ENCODE measurements around the gene TPD52L2. TPM values are rescaled to one million over a fixed set of nuclear protein-coding genes. Genes with fewer than 3 reads are reported as not detected.
"Not testable (repeated sequence)": the region's sequence is repeated elsewhere in the genome, so short reads cannot be mapped to it uniquely, and the experiment has no call there.

The TPD52L2 gene
- total RNA-seq, 1 donor from 2014 or later: 85.5 TPM

DNA sequence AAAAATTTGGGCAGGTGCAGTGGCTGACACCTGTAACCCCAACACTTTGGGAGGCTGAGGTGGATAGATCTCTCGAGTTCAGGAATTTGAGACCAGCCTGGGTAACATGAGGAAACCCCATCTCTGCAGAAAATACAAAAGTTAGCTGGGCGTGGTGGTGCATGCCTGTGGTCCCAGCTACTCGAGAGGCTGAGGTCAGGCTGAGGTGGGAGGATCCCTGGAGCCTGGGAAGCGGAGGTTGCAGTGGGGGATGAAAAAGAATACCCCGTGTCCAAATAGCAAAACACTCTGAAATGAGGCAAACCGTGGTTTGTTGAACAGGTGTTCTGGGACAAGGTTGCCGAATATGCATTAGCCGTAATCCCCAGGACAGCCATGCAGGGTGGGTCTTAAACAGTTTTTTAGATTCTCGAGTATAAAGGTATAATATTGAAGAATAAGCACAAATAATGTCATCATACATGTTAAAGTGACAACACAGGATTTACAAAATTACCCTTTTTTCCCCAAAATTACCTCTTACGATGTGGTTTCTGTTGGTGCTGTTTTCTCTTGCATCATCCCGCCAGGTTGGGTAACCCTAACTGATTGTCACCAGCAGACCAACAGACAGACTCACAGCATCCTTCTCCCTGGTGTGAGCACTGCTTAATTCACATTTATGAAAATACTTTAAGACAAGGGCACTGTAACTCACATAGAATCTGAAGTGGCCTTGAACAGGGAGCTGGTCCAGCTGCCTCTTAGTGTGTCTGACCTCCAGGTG lies 38.9 kb downstream of the TPD52L2 start:
- DNase-seq (ENCODE audit: low spot score): no peak
- H3K27ac Mint-ChIP-seq (ENCODE audit: unreplicated experiment): no peak overlapping the region
- H3K27me3 Mint-ChIP-seq (ENCODE audit: unreplicated experiment): peaks cover 3% of the 10 kb centered on the region
- H3K36me3 Mint-ChIP-seq (ENCODE audit: low read depth, unreplicated experiment): peaks cover 5% of the 10 kb centered on the region
- TF ChIP-seq, protein P1, sequence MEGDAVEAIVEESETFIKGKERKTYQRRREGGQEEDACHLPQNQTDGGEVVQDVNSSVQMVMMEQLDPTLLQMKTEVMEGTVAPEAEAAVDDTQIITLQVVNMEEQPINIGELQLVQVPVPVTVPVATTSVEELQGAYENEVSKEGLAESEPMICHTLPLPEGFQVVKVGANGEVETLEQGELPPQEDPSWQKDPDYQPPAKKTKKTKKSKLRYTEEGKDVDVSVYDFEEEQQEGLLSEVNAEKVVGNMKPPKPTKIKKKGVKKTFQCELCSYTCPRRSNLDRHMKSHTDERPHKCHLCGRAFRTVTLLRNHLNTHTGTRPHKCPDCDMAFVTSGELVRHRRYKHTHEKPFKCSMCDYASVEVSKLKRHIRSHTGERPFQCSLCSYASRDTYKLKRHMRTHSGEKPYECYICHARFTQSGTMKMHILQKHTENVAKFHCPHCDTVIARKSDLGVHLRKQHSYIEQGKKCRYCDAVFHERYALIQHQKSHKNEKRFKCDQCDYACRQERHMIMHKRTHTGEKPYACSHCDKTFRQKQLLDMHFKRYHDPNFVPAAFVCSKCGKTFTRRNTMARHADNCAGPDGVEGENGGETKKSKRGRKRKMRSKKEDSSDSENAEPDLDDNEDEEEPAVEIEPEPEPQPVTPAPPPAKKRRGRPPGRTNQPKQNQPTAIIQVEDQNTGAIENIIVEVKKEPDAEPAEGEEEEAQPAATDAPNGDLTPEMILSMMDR (IDR thresholded peaks at IDR 0.05; ENCODE audit: unreplicated experiment): no peak
- H3K4me3 Mint-ChIP-seq (ENCODE audit: unreplicated experiment): no peak overlapping the region
- H3K9me3 Mint-ChIP-seq (ENCODE audit: unreplicated experiment): no peaks in the 10 kb centered on the region
- H3K4me1 Mint-ChIP-seq (ENCODE audit: unreplicated experiment): peaks cover 2% of the 10 kb centered on the region

DNA sequence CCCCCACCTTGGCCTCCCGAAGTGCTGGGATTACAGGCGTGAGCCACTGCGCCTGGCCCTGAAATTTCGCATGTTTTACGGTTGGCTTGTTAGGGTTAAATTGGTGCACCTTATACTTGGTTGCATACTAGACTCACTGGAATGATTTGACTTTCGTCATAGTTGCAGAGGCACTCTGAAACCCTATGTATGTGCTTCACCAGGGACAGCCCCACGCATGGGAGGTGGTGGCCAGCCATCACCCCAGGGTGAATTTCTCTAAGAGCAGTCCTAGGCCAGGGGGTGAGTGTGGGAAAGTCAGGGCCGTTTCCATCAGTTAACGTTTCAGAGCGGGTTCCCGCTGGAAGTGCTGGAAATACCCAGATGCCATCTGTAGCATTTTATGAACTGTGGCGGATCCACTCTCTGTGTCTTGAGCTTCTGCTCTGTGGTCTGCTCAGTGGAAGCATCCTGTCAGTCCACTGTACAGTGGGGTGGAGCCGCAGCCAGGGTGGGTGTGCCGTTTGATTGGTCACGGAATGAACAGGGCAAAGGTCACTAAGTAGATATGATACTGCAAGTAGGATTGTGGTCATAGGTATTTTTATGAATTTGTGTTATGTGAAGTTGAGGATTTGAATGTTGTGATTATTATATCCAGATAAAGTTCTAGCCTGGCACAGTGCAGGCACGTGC lies 43.1 kb downstream of the TPD52L2 start:
- DNase-seq (ENCODE audit: low spot score): no peak
- H3K9me3 Mint-ChIP-seq (ENCODE audit: unreplicated experiment): no peaks in the 10 kb centered on the region
- H3K4me3 Mint-ChIP-seq (ENCODE audit: unreplicated experiment): peak overlapping the region; percentile 51
- TF ChIP-seq, protein P1 (IDR thresholded peaks at IDR 0.05; ENCODE audit: unreplicated experiment): no peak
- peaks cover 5% of the 10 kb centered on the region for H3K36me3 Mint-ChIP-seq (ENCODE audit: low read depth, unreplicated experiment)
- no peak overlapping the region for H3K27ac Mint-ChIP-seq (ENCODE audit: unreplicated experiment)
- peaks cover 7% of the 10 kb centered on the region for H3K4me1 Mint-ChIP-seq (ENCODE audit: unreplicated experiment)
- peaks cover 4% of the 10 kb centered on the region for H3K27me3 Mint-ChIP-seq (ENCODE audit: unreplicated experiment)

DNA sequence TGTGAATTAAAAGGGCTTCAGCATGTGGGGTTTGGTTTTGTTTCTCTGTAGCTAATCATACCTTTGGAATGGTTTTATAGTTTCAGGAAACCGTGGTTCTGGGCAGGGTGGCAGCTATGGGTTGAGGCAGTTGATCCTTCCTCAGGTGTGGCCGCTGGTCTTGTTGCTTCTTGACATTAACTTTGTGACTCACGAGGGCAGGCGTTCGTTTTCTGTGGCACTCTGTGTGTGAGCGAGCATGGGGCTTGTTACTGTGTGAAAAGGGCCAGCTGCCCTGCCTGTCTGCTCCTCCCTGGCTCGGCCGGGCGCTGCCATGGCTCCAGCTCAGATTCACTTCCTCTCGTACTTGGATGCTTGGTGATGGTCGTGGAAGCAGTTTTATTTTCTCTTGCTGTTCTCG lies 46.1 kb downstream of the TPD52L2 start:
- no peak overlapping the region for H3K27ac Mint-ChIP-seq (ENCODE audit: unreplicated experiment)

DNA sequence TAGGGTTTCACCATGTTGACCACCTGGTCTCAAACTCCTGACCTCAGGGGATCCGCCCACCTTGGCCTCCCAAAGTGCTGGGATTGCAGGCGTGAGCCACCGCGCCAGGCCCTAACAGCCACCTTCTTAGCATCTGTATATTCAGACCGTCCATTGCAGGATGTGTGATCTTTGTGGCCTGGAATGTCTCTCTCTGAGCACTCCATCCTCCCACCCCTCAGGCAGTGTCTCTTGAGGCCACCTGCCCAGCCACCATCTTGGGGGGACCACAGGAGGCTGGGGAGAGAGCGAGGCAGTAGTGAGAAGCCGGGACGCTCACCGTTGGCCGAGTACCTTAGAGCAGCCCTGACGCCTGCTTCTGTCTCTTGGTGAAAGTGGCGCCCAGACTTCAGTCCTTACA lies 48.7 kb downstream of the TPD52L2 start:
- Mint-ChIP-seq H3K4me1 (ENCODE audit: unreplicated experiment) (peaks cover 8% of the 10 kb centered on the region), H3K36me3 (ENCODE audit: low read depth, unreplicated experiment) (peaks cover 8% of the 10 kb centered on the region), H3K9me3 (ENCODE audit: unreplicated experiment) (no peaks in the 10 kb centered on the region), H3K27me3 (ENCODE audit: unreplicated experiment) (peaks cover 3% of the 10 kb centered on the region), H3K27ac (ENCODE audit: unreplicated experiment) (no peak overlapping the region), H3K4me3 (ENCODE audit: unreplicated experiment) (no peak overlapping the region)
- TF ChIP-seq, protein P1 (IDR thresholded peaks at IDR 0.05; ENCODE audit: unreplicated experiment): no peak
- DNase-seq (ENCODE audit: low spot score): no peak

More for the DNA sequence above, 46.1 kb downstream of the TPD52L2 start:
- Mint-ChIP-seq H3K4me1 (ENCODE audit: unreplicated experiment) (peaks cover 8% of the 10 kb centered on the region), H3K4me3 (ENCODE audit: unreplicated experiment) (no peak overlapping the region), H3K27me3 (ENCODE audit: unreplicated experiment) (peaks cover 6% of the 10 kb centered on the region), H3K9me3 (ENCODE audit: unreplicated experiment) (no peaks in the 10 kb centered on the region), H3K36me3 (ENCODE audit: low read depth, unreplicated experiment) (peaks cover 5% of the 10 kb centered on the region)
- TF ChIP-seq, protein P1 (IDR thresholded peaks at IDR 0.05; ENCODE audit: unreplicated experiment): no peak
- DNase-seq (ENCODE audit: low spot score): no peak

DNA sequence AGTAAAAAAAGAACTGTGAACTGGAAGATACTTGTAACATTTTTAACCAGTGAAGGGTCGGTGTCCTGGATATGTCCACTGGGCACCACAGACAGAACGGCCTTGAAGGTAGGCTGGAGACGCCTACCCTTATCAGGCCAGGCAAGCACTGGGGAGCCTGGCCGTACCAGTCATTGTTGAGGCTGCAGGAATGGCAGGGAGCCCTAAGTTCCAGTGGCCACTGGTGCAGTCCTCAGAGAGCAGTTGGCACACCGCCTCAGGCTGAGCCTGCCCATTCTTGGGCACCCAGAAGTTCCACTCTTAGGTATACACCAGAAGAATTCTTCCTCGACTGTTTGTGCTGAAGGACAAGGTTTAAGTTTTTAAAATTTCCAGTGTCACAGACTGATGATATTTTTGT lies 50.4 kb downstream of the TPD52L2 start:
- Mint-ChIP-seq H3K27ac (ENCODE audit: unreplicated experiment) (no peak overlapping the region), H3K9me3 (ENCODE audit: unreplicated experiment) (no peaks in the 10 kb centered on the region), H3K27me3 (ENCODE audit: unreplicated experiment) (peaks cover 3% of the 10 kb centered on the region), H3K4me1 (ENCODE audit: unreplicated experiment) (peaks cover 4% of the 10 kb centered on the region), H3K4me3 (ENCODE audit: unreplicated experiment) (no peak overlapping the region), H3K36me3 (ENCODE audit: low read depth, unreplicated experiment) (peaks cover 13% of the 10 kb centered on the region)
- TF ChIP-seq, protein P1 (IDR thresholded peaks at IDR 0.05; ENCODE audit: unreplicated experiment): no peak
- DNase-seq (ENCODE audit: low spot score): no peak

DNA sequence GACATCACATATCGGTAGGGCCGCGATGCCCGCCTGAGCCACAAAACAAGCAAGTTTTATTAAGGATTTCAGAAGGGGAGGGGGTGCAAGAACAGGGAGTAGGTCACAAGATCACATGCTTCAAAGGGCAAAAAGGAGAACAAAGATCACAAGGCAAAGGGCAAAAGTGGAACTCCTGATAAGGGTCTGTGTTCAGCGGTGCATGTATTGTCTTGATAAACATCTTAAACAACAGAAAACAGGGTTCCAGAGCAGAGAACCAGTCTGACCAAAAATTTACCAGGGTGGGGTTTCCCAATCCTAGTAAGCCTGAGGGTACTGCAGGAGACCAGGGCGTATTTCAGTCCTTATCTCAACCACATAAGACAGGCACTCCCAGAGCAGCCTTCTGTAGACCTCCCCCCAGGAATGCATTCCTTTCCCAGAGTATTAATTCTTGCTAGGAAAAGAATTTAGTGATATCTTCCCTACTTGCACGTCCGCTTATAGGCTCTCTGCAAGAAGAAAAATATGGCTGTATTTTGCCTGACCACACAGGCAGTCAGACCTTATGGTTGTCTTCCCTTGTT lies 51.4 kb downstream of the TPD52L2 start:
- DNase-seq (ENCODE audit: low spot score); H3K9me3 Mint-ChIP-seq (ENCODE audit: unreplicated experiment); H3K4me3 Mint-ChIP-seq (ENCODE audit: unreplicated experiment); H3K27me3 Mint-ChIP-seq (ENCODE audit: unreplicated experiment); H3K27ac Mint-ChIP-seq (ENCODE audit: unreplicated experiment); H3K4me1 Mint-ChIP-seq (ENCODE audit: unreplicated experiment): not testable (repeated sequence)
- H3K36me3 Mint-ChIP-seq (ENCODE audit: low read depth, unreplicated experiment): peaks cover 13% of the 10 kb centered on the region
